Measurements from ENCODE around the gene MED29. TPM values are rescaled to one million over a fixed set of nuclear protein-coding genes. Genes with fewer than 3 reads are reported as not detected.

Gene MED29
- total RNA-seq, 1 experiment from 2014 or later = 42.9 TPM

DNA sequence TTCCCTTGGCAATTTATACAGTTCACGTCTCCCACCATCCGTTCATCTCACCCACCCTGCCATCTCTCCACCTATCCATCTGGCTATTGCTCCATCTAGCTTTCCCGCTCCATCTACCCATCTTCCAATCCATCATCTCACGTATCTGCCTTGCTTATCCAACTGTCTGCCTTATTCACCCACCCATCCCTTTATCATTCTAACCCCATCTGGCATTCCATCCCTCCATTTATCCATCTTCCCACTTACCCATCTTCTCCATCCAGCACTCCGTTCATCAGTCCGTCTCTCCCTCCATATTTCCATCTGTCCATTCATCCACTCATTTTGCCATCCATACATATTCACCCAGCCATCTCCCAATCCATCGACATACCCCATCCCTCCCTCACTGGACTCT is 34.6 kb downstream of the MED29 start:
- TF ChIP-seq MYBL2 (CRISPR knock-in tag; IDR thresholded peaks at IDR 0.05) = no peak
- no peak for ATAC-seq
- ChIA-PET CTCF (interaction anchor here (2.2 kb wide), 1 partner anchor 11 kb away, joined by 10 read pairs; no protein-coding TSS in a partner anchor), POLR2A (interaction anchor here (2.1 kb wide), 1 partner anchor 10 kb away, joined by 11 read pairs; the partner anchor contains the start of gene RPS16)
- DNase-seq (ENCODE audit: low spot score) = no peak
- Mint-ChIP-seq H3K4me1 (peaks cover 27% of the 10 kb centered on the region), H3K9me3 (no peaks in the 10 kb centered on the region), H3K4me3 (no peak overlapping the region), H3K27ac (peak overlapping the region; percentile 9; the same call in 1 of the 2 replicates), H3K36me3 (peaks cover 25% of the 10 kb centered on the region), H3K27me3 (ENCODE audit: low read depth) (no peaks in the 10 kb centered on the region)

- H3K9me3 Mint-ChIP-seq = no peaks in the 10 kb centered on the region
- ChIA-PET POLR2A (interaction anchor here (0.7 to 2.1 kb wide), 2 partner anchors 10 to 11 kb away, joined by 4 to 11 read pairs; partner anchors contain the start of gene RPS16), CTCF (interaction anchor here (2.2 to 3.5 kb wide), 2 partner anchors 11 to 48 kb away, joined by 10 to 18 read pairs; no protein-coding TSS in a partner anchor)
- H3K27ac Mint-ChIP-seq = peak overlapping the region; percentile 9; the same call in 1 of the 2 replicates
- DNase-seq (ENCODE audit: low spot score) (no peak), ATAC-seq (no peak)
- no peak overlapping the region for H3K4me3 Mint-ChIP-seq
- peaks cover 31% of the 10 kb centered on the region for H3K4me1 Mint-ChIP-seq
- H3K36me3 Mint-ChIP-seq = peaks cover 24% of the 10 kb centered on the region
- no peaks in the 10 kb centered on the region for H3K27me3 Mint-ChIP-seq (ENCODE audit: low read depth)
- no peak for TF ChIP-seq ATF1 (CRISPR knock-in tag; IDR thresholded peaks at IDR 0.05)
- no peak for TF ChIP-seq FOXP1 (CRISPR knock-in tag; IDR thresholded peaks at IDR 0.05; ENCODE audit: borderline replicate concordance)
- no peak for TF ChIP-seq NFE2L1 (CRISPR knock-in tag; IDR thresholded peaks at IDR 0.05)
- TF ChIP-seq ZNF263 (CRISPR knock-in tag; IDR thresholded peaks at IDR 0.05; ENCODE audit: low read depth) = no peak
- TF ChIP-seq FOXK1 (CRISPR knock-in tag; IDR thresholded peaks at IDR 0.05) = no peak
- no peak for TF ChIP-seq E2F1 (CRISPR knock-in tag; IDR thresholded peaks at IDR 0.05)
- TF ChIP-seq MXD4 (CRISPR knock-in tag; IDR thresholded peaks at IDR 0.05; ENCODE audit: borderline replicate concordance) = no peak
- TF ChIP-seq GABPB1 (CRISPR knock-in tag; IDR thresholded peaks at IDR 0.05) = no peak
- TF ChIP-seq GTF2I (CRISPR knock-in tag; conservative IDR thresholded peaks at IDR 0.05) = no peak
- no peak for TF ChIP-seq FOXJ3 (CRISPR knock-in tag; IDR thresholded peaks at IDR 0.05; ENCODE audit: borderline replicate concordance)
- no peak for TF ChIP-seq KAT7 (CRISPR knock-in tag; IDR thresholded peaks at IDR 0.05; ENCODE audit: borderline replicate concordance)
Observed at GRCh38 chr19:39426170-39426569, 35.0 kb downstream of the MED29 start.

DNA sequence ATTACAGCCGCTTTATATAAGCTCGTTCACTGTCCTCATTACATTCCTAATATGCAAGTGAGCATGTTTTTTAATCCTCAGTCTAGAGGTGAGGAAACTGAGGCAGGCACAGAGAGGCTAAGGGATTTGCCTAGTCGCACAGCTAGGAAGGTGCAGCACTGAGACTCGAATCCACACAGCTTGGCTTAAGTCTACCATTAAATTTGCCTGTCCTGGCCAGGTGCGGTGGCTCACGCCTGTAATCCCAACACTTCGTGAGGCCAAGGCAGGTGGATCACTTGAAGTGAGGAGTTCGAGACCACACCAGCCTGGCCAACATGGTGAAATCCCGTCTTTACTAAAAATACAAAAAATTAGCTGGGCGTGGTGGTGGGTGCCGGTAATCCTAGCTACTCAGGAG is 36.5 kb downstream of the MED29 start:
- H3K27me3 Mint-ChIP-seq (ENCODE audit: low read depth) = no peaks in the 10 kb centered on the region
- ChIA-PET POLR2A (interaction anchor here (0.6 to 2.1 kb wide), 14 partner anchors 8 to 870 kb away, joined by 3 to 16 read pairs (median 4); partner anchors contain the start of genes MED29, PAF1, RPS16 and SUPT5H), CTCF (interaction anchor here (0.9 to 3.5 kb wide), 9 partner anchors 10 to 76 kb away, joined by 3 to 18 read pairs (median 7); partner anchors contain the start of gene PLEKHG2)
- no peak for ATAC-seq
- peak overlapping the region; percentile 98 for H3K27ac Mint-ChIP-seq
- H3K4me3 Mint-ChIP-seq = peak overlapping the region; percentile 57; the same call in 1 of the 2 replicates
- peaks cover 20% of the 10 kb centered on the region for H3K36me3 Mint-ChIP-seq
- H3K4me1 Mint-ChIP-seq = peaks cover 32% of the 10 kb centered on the region
- no peak for DNase-seq (ENCODE audit: low spot score)
- H3K9me3 Mint-ChIP-seq = no peaks in the 10 kb centered on the region
- TF ChIP-seq MXD4 (CRISPR knock-in tag; IDR thresholded peaks at IDR 0.05; ENCODE audit: borderline replicate concordance) = no peak
- TF ChIP-seq CREM (CRISPR knock-in tag; IDR thresholded peaks at IDR 0.05) = no peak
- no peak for TF ChIP-seq ZBTB21 (CRISPR knock-in tag; IDR thresholded peaks at IDR 0.05; ENCODE audit: borderline replicate concordance)
- TF ChIP-seq ZNF423 (CRISPR knock-in tag; IDR thresholded peaks at IDR 0.05) = no peak
- TF ChIP-seq CTCF (IDR thresholded peaks at IDR 0.05) = no peak
- TF ChIP-seq, protein P1, sequence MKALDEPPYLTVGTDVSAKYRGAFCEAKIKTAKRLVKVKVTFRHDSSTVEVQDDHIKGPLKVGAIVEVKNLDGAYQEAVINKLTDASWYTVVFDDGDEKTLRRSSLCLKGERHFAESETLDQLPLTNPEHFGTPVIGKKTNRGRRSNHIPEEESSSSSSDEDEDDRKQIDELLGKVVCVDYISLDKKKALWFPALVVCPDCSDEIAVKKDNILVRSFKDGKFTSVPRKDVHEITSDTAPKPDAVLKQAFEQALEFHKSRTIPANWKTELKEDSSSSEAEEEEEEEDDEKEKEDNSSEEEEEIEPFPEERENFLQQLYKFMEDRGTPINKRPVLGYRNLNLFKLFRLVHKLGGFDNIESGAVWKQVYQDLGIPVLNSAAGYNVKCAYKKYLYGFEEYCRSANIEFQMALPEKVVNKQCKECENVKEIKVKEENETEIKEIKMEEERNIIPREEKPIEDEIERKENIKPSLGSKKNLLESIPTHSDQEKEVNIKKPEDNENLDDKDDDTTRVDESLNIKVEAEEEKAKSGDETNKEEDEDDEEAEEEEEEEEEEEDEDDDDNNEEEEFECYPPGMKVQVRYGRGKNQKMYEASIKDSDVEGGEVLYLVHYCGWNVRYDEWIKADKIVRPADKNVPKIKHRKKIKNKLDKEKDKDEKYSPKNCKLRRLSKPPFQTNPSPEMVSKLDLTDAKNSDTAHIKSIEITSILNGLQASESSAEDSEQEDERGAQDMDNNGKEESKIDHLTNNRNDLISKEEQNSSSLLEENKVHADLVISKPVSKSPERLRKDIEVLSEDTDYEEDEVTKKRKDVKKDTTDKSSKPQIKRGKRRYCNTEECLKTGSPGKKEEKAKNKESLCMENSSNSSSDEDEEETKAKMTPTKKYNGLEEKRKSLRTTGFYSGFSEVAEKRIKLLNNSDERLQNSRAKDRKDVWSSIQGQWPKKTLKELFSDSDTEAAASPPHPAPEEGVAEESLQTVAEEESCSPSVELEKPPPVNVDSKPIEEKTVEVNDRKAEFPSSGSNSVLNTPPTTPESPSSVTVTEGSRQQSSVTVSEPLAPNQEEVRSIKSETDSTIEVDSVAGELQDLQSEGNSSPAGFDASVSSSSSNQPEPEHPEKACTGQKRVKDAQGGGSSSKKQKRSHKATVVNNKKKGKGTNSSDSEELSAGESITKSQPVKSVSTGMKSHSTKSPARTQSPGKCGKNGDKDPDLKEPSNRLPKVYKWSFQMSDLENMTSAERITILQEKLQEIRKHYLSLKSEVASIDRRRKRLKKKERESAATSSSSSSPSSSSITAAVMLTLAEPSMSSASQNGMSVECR (CRISPR knock-in tag; IDR thresholded peaks at IDR 0.05; ENCODE audit: borderline replicate concordance) = no peak
- no peak for TF ChIP-seq ERG (CRISPR knock-in tag; IDR thresholded peaks at IDR 0.05)
- no peak for TF ChIP-seq STAT6 (CRISPR knock-in tag; conservative IDR thresholded peaks at IDR 0.05; ENCODE audit: low read depth)
- no peak for TF ChIP-seq TEAD4 (CRISPR knock-in tag; IDR thresholded peaks at IDR 0.05)

Data from WTC11 (cell line).